Neural progenitor cell (in vitro differentiated cells): ENCODE results near the gene KIF5B.

Source experiments
- EZH2 ChIP-seq: fragments of 200-600 bp; sonication (generic); IDR thresholded peaks from 2 replicates; pipeline ENCODE4 v1.6.1; 2017; ENCODE audit warnings: antibody characterized with exemption, mild to moderate bottlenecking, moderate library complexity
- EZH2phosphoT487 ChIP-seq: fragments of 200-600 bp; sonication (generic); IDR thresholded peaks from 2 replicates; pipeline ENCODE4 v1.6.1; 2017; ENCODE audit warnings: antibody characterized with exemption
- TF ChIP-seq, protein P1 (sequence below): fragments of 200-600 bp; sonication (generic); IDR thresholded peaks from 2 replicates; pipeline ENCODE4 v1.5.1; 2017; ENCODE audit warnings: antibody characterized with exemption, mild to moderate bottlenecking

- TF ChIP-seq, protein P1, sequence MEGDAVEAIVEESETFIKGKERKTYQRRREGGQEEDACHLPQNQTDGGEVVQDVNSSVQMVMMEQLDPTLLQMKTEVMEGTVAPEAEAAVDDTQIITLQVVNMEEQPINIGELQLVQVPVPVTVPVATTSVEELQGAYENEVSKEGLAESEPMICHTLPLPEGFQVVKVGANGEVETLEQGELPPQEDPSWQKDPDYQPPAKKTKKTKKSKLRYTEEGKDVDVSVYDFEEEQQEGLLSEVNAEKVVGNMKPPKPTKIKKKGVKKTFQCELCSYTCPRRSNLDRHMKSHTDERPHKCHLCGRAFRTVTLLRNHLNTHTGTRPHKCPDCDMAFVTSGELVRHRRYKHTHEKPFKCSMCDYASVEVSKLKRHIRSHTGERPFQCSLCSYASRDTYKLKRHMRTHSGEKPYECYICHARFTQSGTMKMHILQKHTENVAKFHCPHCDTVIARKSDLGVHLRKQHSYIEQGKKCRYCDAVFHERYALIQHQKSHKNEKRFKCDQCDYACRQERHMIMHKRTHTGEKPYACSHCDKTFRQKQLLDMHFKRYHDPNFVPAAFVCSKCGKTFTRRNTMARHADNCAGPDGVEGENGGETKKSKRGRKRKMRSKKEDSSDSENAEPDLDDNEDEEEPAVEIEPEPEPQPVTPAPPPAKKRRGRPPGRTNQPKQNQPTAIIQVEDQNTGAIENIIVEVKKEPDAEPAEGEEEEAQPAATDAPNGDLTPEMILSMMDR, result no peak
- TF ChIP-seq EZH2 (no peak), EZH2phosphoT487 (no peak)
Measured at GRCh38 chr10:32048282-32048681, 7.9 kb downstream of the KIF5B start.
